GM12878 (cell line): ENCODE results near the gene ANGPTL2. TPM values are rescaled to one million over a fixed set of nuclear protein-coding genes. Genes with fewer than 3 reads are reported as not detected.

ENCODE experiments used
- ATAC-seq: fragments of 200-7000 bp; cut with Tn5 transposase; 3 replicates; pipeline ENCODE4 v1.9.1; 2020; ENCODE audit warnings: mild to moderate bottlenecking, moderate library complexity
- BruUV-seq: library from RNA; stranded (reverse); fragments of 400-500 nt; replicated peaks from 2 replicates; lab custom pipeline; 2021; lab: Mats Ljungman, UMichigan
- CTCF ChIA-PET: fragments of 300-600 bp; sonication (Branson Sonifier 250); formaldehyde crosslinking; extraction: SDS; loops from one replicate; lab custom pipeline; 2021; ENCODE audit warnings: inconsistent platforms; lab: Yijun Ruan, JAX
- POLR2A ChIA-PET: fragments of 350-600 bp; formaldehyde crosslinking; extraction: SDS; loops from one replicate; lab custom pipeline; 2021; ENCODE audit warnings: inconsistent platforms; lab: Charles Lee
- RAD21 ChIA-PET: fragments of 300-600 bp; sonication (Branson Sonifier 250); formaldehyde crosslinking; loops from one replicate; lab custom pipeline; 2023; ENCODE audit warnings: antibody characterized with exemption; ENCODE audit not compliant: unreplicated experiment; lab: Charles Lee
- SMC1A ChIA-PET: fragments of 300-600 bp; sonication (Branson Sonifier 250); formaldehyde crosslinking; loops from one replicate; lab custom pipeline; 2023; ENCODE audit not compliant: unreplicated experiment, uncharacterized antibody; lab: Charles Lee
- DNase-seq: peaks from one replicate; pipeline ENCODE4 v3.0.0-alpha.2; 2011; ENCODE audit warnings: low read depth, low spot score
- FAIRE-seq: peaks from 3 replicates; lab custom pipeline; 2011; peaks lifted over from hg19 to GRCh38; lab: Jason Lieb, UNC
- H2AFZ ChIP-seq: 2 replicates; pipeline ENCODE4 v1.6.0; 2011; ENCODE audit warnings: low read depth, low read length, control low read depth; ENCODE audit not compliant: control insufficient read depth
- H3K27ac ChIP-seq: 2 replicates; pipeline ENCODE4 v1.5.1; 2011; ENCODE audit warnings: control low read depth; ENCODE audit not compliant: control insufficient read depth, insufficient read depth
- H3K27me3 ChIP-seq, 2 experiments: replicated peaks in 1 of 2; 2 replicates each; pipeline versions ENCODE4 v1.6.0 to v1.6.1; 2011; ENCODE audit warnings: low read length in 1 of 2; ENCODE audit not compliant: control insufficient read depth in 2 of 2, insufficient read depth in 2 of 2
- H3K36me3 ChIP-seq, 2 experiments: 2 replicates each; pipeline ENCODE4 v1.5.1; 2011; ENCODE audit warnings: low read length in 1 of 2; ENCODE audit not compliant: control insufficient read depth in 2 of 2, insufficient read depth in 2 of 2
- H3K4me1 ChIP-seq: 2 replicates; pipeline ENCODE4 v1.6.1; 2011; ENCODE audit warnings: mild to moderate bottlenecking, low read length, moderate library complexity, mixed read lengths; ENCODE audit not compliant: control insufficient read depth, insufficient read depth
- H3K4me2 ChIP-seq: 2 replicates; pipeline ENCODE4 v1.6.0; 2011; ENCODE audit warnings: control low read depth; ENCODE audit not compliant: control insufficient read depth, insufficient read depth
- H3K4me3 ChIP-seq: fragments of 200-600 bp; sonication (generic); 2 replicates; pipeline ENCODE4 v1.5.1; 2016
- H3K79me2 ChIP-seq: 2 replicates; pipeline ENCODE4 v1.6.0; 2011; ENCODE audit warnings: low read length; ENCODE audit not compliant: control insufficient read depth, insufficient read depth
- H3K9ac ChIP-seq: 2 replicates; pipeline ENCODE4 v1.8.0; 2011; ENCODE audit warnings: low read length, control low read depth, mixed read lengths; ENCODE audit not compliant: control insufficient read depth, insufficient read depth
- H3K9me3 ChIP-seq: replicated peaks from 3 replicates; pipeline ENCODE4 v1.5.1; 2011; ENCODE audit warnings: mild to moderate bottlenecking, low read length; ENCODE audit not compliant: control insufficient read depth, insufficient read depth
- H4K20me1 ChIP-seq: 2 replicates; pipeline ENCODE4 v1.6.0; 2011; ENCODE audit not compliant: control insufficient read depth, insufficient read depth
- BHLHE40 ChIP-seq, 2 experiments: fragments of 450-650 bp in 1 of 2; IDR thresholded peaks; 2 replicates each; pipeline ENCODE4 v1.6.1; 2011 to 2017; ENCODE audit warnings: low read depth in 2 of 2, borderline replicate concordance in 1 of 2, improper control_type of control experiment in 1 of 2, low read length in 1 of 2, mild to moderate bottlenecking in 1 of 2
- EZH2 ChIP-seq: IDR thresholded peaks from 2 replicates; pipeline ENCODE4 v1.6.1; 2012; ENCODE audit warnings: low read depth, mild to moderate bottlenecking, control low read depth, inconsistent platforms, low read length, borderline replicate concordance; ENCODE audit not compliant: control insufficient read depth
- IKZF1 ChIP-seq: fragments of 450-650 bp; conservative IDR thresholded peaks from 2 replicates; pipeline ENCODE4 v1.6.1; 2017; ENCODE audit warnings: antibody characterized with exemption, mild to moderate bottlenecking
- KDM1A ChIP-seq: fragments of 200-600 bp; sonication (generic); IDR thresholded peaks from 2 replicates; pipeline ENCODE4 v1.6.1; 2016; ENCODE audit warnings: borderline replicate concordance
- LARP7 ChIP-seq: fragments of 450-650 bp; IDR thresholded peaks from 2 replicates; pipeline ENCODE4 v1.6.1; 2017; ENCODE audit warnings: mild to moderate bottlenecking
- NBN ChIP-seq: fragments of 450-650 bp; IDR thresholded peaks from 2 replicates; pipeline ENCODE4 v1.6.1; 2016
- NFXL1 ChIP-seq: fragments of 450-650 bp; IDR thresholded peaks from 2 replicates; pipeline ENCODE4 v1.6.1; 2017; ENCODE audit warnings: antibody characterized with exemption, mild to moderate bottlenecking, borderline replicate concordance
- RB1 ChIP-seq: fragments of 450-650 bp; formaldehyde crosslinking; IDR thresholded peaks from 2 replicates; pipeline ENCODE4 v1.6.1; 2017; ENCODE audit warnings: mild to moderate bottlenecking, borderline replicate concordance
- SIX5 ChIP-seq: IDR thresholded peaks from 2 replicates; pipeline ENCODE4 v1.6.1; 2011; ENCODE audit warnings: mild to moderate bottlenecking, low read depth, low read length, moderate library complexity; ENCODE audit not compliant: severe bottlenecking
- SMAD1 ChIP-seq: fragments of 450-650 bp; IDR thresholded peaks from 2 replicates; pipeline ENCODE4 v1.6.1; 2018; ENCODE audit warnings: mild to moderate bottlenecking, low read depth; ENCODE audit not compliant: partially characterized antibody
- SREBF2 ChIP-seq: IDR thresholded peaks from 2 replicates; pipeline ENCODE4 v1.6.1; 2012; ENCODE audit warnings: mild to moderate bottlenecking, low read length
- TCF12 ChIP-seq: IDR thresholded peaks from 2 replicates; pipeline ENCODE4 v1.6.1; 2011; ENCODE audit warnings: low read depth, mild to moderate bottlenecking, low read length
- ZNF207 ChIP-seq: fragments of 450-650 bp; IDR thresholded peaks from 2 replicates; pipeline ENCODE4 v1.6.1; 2014; ENCODE audit warnings: antibody characterized with exemption, mild to moderate bottlenecking, borderline replicate concordance
- ZSCAN29 ChIP-seq: fragments of 450-650 bp; IDR thresholded peaks from 2 replicates; pipeline ENCODE4 v1.6.1; 2017; ENCODE audit warnings: mild to moderate bottlenecking, moderate library complexity
- WGBS: methylation state at CpG from one replicate; pipeline ENCODE4 v1.1.6; 2016; ENCODE audit warnings: low lambda C conversion rate; ENCODE audit not compliant: insufficient replicate concordance, insufficient coverage; ENCODE audit errors: missing lambda C conversion rate; 5-methylcytosine and 5-hydroxymethylcytosine counted together
- in situ Hi-C: fragments of 300-500 bp; cut with MboI; formaldehyde crosslinking; loops from 9 replicates; pipeline ENCODE4 v1.14.3; 2018; ENCODE audit warnings: mixed read lengths
- intact Hi-C: fragments of 100-400 bp; cut with micrococcal nuclease; formaldehyde crosslinking; loops from one replicate; pipeline ENCODE4 v1.14.2; 2022; ENCODE audit not compliant: unreplicated experiment
- polyA plus RNA-seq, 11 experiments: library from polyadenylated mRNA; depleted of rRNA in 4 of 11; unstranded in 6 of 11; stranded (reverse) in 5 of 11; fragments of >200 nt; fragmentation: Nextera tagmentation in 4 of 11; fragmentation: Illumina TruSeq in 1 of 11; extraction: Ambion mirVana in 4 of 11; extraction: Trizol in 1 of 11; gene quantifications; 1 replicate in 1 of 11; 2 replicates in 10 of 11; pipeline versions ENCODE4 v1.2.1 to v1.2.3, GENCODE V29; 2011 to 2016; ENCODE audit warnings: inconsistent platforms in 2 of 11, missing spikeins in 2 of 11, low read depth in 1 of 11
- total RNA-seq, 4 experiments: library from RNA; depleted of rRNA in 3 of 4; stranded (reverse); fragments of >200 nt in 3 of 4; fragmentation: Illumina TruSeq in 1 of 4; extraction: Trizol in 1 of 4; gene quantifications; 2 replicates each; pipeline versions ENCODE4 v1.2.1 to v1.2.3, GENCODE V29; 2013 to 2021
- TF ChIP-seq, protein P1 (sequence below): fragments of 450-650 bp; IDR thresholded peaks from 2 replicates; pipeline ENCODE4 v1.6.1; 2017; ENCODE audit warnings: borderline replicate concordance

The ANGPTL2 gene
- total and polyA plus RNA-seq, 10 of the 15 experiments (the other 5 are each of a cell fraction or from before 2014, with no cell fraction given) = 0.13 to 2.6 (median 0.82) TPM; not detected in 1

- no peak overlapping the region for H3K9ac ChIP-seq
- SMC1A ChIA-PET = interaction anchor here (0.8 to 3.3 kb wide), 6 partner anchors 9 to 105 kb away, joined by 3 to 9 read pairs (median 3); no protein-coding TSS in a partner anchor
- no peak overlapping the region for H3K4me3 ChIP-seq
Observed at GRCh38 chr9:127128341-127129072, 6.1 kb upstream of the ANGPTL2 start.

GRCh38 chr9:127126971-127127370, 4.5 kb upstream of the ANGPTL2 start:
- H3K36me3 ChIP-seq = no peaks in the 10 kb centered on the region
- POLR2A ChIA-PET = interaction anchor here (0.9 kb wide), 1 partner anchor 10 kb away, joined by 3 read pairs; no protein-coding TSS in a partner anchor
- no peak overlapping the region for H3K4me3 ChIP-seq
- intact Hi-C loops = no loop called here
- H2AFZ ChIP-seq = no peak overlapping the region
- no peaks in the 10 kb centered on the region for H4K20me1 ChIP-seq
- no peak overlapping the region for H3K4me2 ChIP-seq
- no peak overlapping the region for H3K9ac ChIP-seq
- SMC1A ChIA-PET = no interaction called here
- no peaks in the 10 kb centered on the region for H3K27me3 ChIP-seq
- in situ Hi-C loops = no loop called here
- no peak for ATAC-seq
- no peak for FAIRE-seq
- H3K4me1 ChIP-seq = peaks cover 4% of the 10 kb centered on the region; the same call in 1 of the 2 replicates
- DNase-seq = no peak
- RAD21 ChIA-PET = no interaction called here
- 92% methylated on average over 1 of the region's 1 CpG for WGBS
- CTCF ChIA-PET = interaction anchor here (0.8 kb wide), 1 partner anchor 162 kb away, joined by 3 read pairs; no protein-coding TSS in a partner anchor
- no TSS peak for BruUV-seq
- H3K9me3 ChIP-seq = no peaks in the 10 kb centered on the region
- H3K79me2 ChIP-seq = no peaks in the 10 kb centered on the region
- H3K27ac ChIP-seq = no peak overlapping the region
- TF ChIP-seq EZH2 (no peak), SIX5 (no peak), NBN (no peak), ZNF207 (no peak), TCF12 (no peak), NFXL1 (no peak), ZSCAN29 (no peak), SMAD1 (no peak), SREBF2 (no peak), KDM1A (no peak)
- TF ChIP-seq, protein P1, sequence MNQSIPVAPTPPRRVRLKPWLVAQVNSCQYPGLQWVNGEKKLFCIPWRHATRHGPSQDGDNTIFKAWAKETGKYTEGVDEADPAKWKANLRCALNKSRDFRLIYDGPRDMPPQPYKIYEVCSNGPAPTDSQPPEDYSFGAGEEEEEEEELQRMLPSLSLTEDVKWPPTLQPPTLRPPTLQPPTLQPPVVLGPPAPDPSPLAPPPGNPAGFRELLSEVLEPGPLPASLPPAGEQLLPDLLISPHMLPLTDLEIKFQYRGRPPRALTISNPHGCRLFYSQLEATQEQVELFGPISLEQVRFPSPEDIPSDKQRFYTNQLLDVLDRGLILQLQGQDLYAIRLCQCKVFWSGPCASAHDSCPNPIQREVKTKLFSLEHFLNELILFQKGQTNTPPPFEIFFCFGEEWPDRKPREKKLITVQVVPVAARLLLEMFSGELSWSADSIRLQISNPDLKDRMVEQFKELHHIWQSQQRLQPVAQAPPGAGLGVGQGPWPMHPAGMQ = no peak

More at GRCh38 chr9:127128341-127129072, 6.1 kb upstream of the ANGPTL2 start:
- CTCF ChIA-PET = interaction anchor here (0.9 to 1.5 kb wide), 2 partner anchors 9 to 10 kb away, joined by 3 to 5 read pairs; no protein-coding TSS in a partner anchor
- no peak for DNase-seq
- no peaks in the 10 kb centered on the region for H3K36me3 ChIP-seq
- RAD21 ChIA-PET = no interaction called here
- H3K27me3 ChIP-seq = no peaks in the 10 kb centered on the region
- TF ChIP-seq NFXL1 (no peak), BHLHE40 (IDR thresholded peaks at IDR 0.05; ENCODE audit: borderline replicate concordance in 1 of 2, low read depth in 2 of 2, low read length in 1 of 2) (0 out of 4 replicates have a peak, but pooled peaks of 1 of the 2 experiments have one; percentile 4), RB1 (no peak), LARP7 (no peak), IKZF1 (no peak)
- no peaks in the 10 kb centered on the region for H3K4me1 ChIP-seq
- intact Hi-C loops = no loop called here
- no peak overlapping the region for H3K4me2 ChIP-seq
- BruUV-seq = no TSS peak
- POLR2A ChIA-PET = interaction anchor here (1.0 to 1.3 kb wide), 2 partner anchors 10 to 11 kb away, joined by 5 to 6 read pairs; no protein-coding TSS in a partner anchor
- H4K20me1 ChIP-seq = no peaks in the 10 kb centered on the region
- no peak for ATAC-seq
- no peak for FAIRE-seq
- H2AFZ ChIP-seq = no peak overlapping the region
- WGBS = 59% methylated on average over 9 of the region's 9 CpGs
- no peaks in the 10 kb centered on the region for H3K79me2 ChIP-seq
- no peak overlapping the region for H3K27ac ChIP-seq
- in situ Hi-C loops = no loop called here
- no peaks in the 10 kb centered on the region for H3K9me3 ChIP-seq
